ENCODE results near the gene CLDN1. TPM values are rescaled to one million over a fixed set of nuclear protein-coding genes. Genes with fewer than 3 reads are reported as not detected.

Gene CLDN1
- total and polyA plus RNA-seq, 2 of the 4 experiments (the other 2 are of a cell fraction): 4.7 to 7.3 TPM

DNA sequence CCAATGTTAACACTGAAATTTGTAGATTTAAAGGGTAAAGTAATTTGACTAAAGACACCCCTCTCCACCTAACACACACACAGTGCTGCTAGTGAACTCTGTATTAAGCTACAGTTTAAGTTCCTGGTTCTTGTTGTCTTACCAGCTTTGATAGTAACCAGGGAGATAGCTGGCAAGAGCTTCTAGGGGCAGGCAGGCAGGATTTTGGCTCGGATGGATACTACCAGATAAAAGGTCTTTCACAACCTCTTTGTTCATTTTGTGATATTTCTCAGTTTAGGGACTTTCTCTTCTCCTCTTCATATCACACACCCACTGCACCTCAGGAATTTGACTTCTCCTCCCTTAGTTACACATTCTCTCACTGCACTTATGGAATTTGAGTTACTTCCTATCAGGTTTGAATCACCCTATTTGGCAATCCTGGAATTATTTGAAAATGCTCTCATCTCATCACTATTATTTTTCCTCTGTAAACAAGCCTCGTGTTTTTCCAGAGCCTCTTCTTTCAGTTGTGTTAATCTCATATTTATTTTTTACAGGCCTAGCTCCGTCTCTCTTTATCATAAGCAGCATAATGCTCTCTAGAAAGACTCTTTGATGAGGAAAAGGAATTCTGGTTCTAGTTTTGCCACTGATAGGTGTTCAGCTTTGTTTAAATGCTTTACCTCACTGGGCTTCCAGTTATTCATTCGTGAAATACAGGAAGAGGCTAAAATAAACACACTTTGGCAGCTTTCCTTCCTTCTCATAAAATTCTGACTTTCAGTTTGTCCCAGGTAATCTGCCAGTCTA is 23.0 kb upstream of the CLDN1 start (continued):
- TF ChIP-seq RFX5 (IDR thresholded peaks at IDR 0.05; ENCODE audit: low read depth, low read length): no peak

DNA sequence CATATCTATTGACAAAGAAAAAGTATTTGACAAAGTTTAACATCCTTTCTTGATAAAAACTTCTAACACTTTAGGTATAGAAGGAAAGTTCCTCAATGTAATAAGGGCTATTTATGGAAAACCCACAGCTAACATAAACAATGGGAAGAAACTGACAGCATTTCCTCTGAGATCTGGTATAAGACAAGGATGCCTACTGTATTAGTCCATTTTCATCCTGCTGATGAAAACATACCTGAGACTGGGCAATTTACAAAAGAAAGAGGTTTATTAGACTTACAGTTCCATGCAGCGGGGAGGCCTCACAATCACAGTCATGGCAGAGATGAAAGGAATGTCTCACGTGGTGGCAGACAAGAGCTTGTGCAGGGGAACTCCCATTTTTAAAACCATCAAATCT is 17.8 kb upstream of the CLDN1 start:
- POLR2A ChIA-PET (ENCODE audit: unreplicated experiment): no interaction called here
- Histone ChIP-seq H3K18ac (ENCODE audit: low read depth, low read length) (peak overlapping the region; percentile 86; the same call in 1 of the 2 replicates), H2AFZ (replicated peaks; ENCODE audit: low read length, poor library complexity) (no peak overlapping the region), H3K9ac (ENCODE audit: low read depth, low read length) (no peak overlapping the region), H3K4me2 (ENCODE audit: low read depth, low read length) (no peak overlapping the region), H3K4me3 (ENCODE audit: insufficient read depth, low read depth, low read length) (no peak overlapping the region), H3K9me3 (ENCODE audit: control insufficient read depth, insufficient read depth, low read length) (peaks cover 3% of the 10 kb centered on the region; the same call in 1 of the 2 replicates), H3K9me1 (ENCODE audit: insufficient read depth, low read length) (peaks cover 3% of the 10 kb centered on the region), H2AK9ac (replicated peaks; ENCODE audit: low read depth, low read length, poor library complexity) (no peak overlapping the region), H3K36me3 (ENCODE audit: control insufficient read depth, insufficient read depth, low read length) (no peaks in the 10 kb centered on the region), H3K4ac (ENCODE audit: low read depth, low read length) (peak overlapping the region; percentile 89), H4K91ac (ENCODE audit: insufficient read depth, low read depth, low read length) (peak overlapping the region; percentile 61), H3K56ac (ENCODE audit: extremely low read depth, insufficient read depth, low read length) (peak overlapping the region; percentile 26), H3K79me1 (ENCODE audit: low read depth in 1 of 2, low read length in 2 of 2) (no peaks in the 10 kb centered on the region), H3K14ac (replicated peaks; ENCODE audit: low read depth, low read length) (peak overlapping the region; percentile 83), H4K20me1 (ENCODE audit: insufficient read depth, low read length) (no peaks in the 10 kb centered on the region), H2AK5ac (ENCODE audit: low read depth, low read length) (peak overlapping the region; percentile 92), H3K27ac (ENCODE audit: insufficient read depth, low read length) (peak overlapping the region; percentile 14; the same call in 1 of the 2 replicates), H4K5ac (ENCODE audit: low read depth, low read length) (peak overlapping the region; percentile 80; the same call in 1 of the 2 replicates), H2BK120ac (ENCODE audit: low read depth, low read length) (peak overlapping the region; percentile 94), H2BK5ac (ENCODE audit: low read depth, low read length, poor library complexity, severe bottlenecking) (peak overlapping the region; percentile 76), H3K27me3 (ENCODE audit: control insufficient read depth, insufficient read depth, low read length) (no peaks in the 10 kb centered on the region), H3K23ac (ENCODE audit: low read depth, low read length) (peak overlapping the region; percentile 84; the same call in 1 of the 2 replicates), H4K8ac (ENCODE audit: low read depth in 2 of 2, low read length in 2 of 2) (peak overlapping the region; percentile 46 to 92; a peak in 3 of 4 replicates), H3K4me1 (ENCODE audit: control insufficient read depth, insufficient read depth, low read length) (peaks cover 14% of the 10 kb centered on the region), H2BK15ac (ENCODE audit: low read depth, low read length) (peak overlapping the region; percentile 78; the same call in 2 of the 3 replicates), H2BK20ac (ENCODE audit: low read depth, low read length) (peak overlapping the region; percentile 95; the same call in 1 of the 2 replicates)
- CTCF ChIA-PET: interaction anchor here (1.7 kb wide), 1 partner anchor 18 kb away, joined by 5 read pairs; the partner anchor contains the start of gene CLDN1
- TF ChIP-seq POLR2A (IDR thresholded peaks at IDR 0.05; ENCODE audit: low read depth, low read length): no peak
- WGBS, 2 experiments (ENCODE audit: extremely low coverage in 2 of 2, insufficient read length in 1 of 2): no CpG with 5 or more reads among the region's 2 CpGs
- peak; percentile 41 for DNase-seq
- dilution Hi-C loops (cut with HindIII; ENCODE audit: low sequenced_read_pairs, unreplicated experiment) (no loop called here), intact Hi-C loops (cut with micrococcal nuclease) (no loop called here), in situ Hi-C loops (cut with MboI; ENCODE audit: low sequenced_read_pairs) (no loop called here)
- ATAC-seq (ENCODE audit: low read depth): no peak
- BruUV-seq (replicated peaks): no TSS peak

All from IMR-90 (cell line).